ENCODE results near the gene MEA1.

- no peak for TF ChIP-seq ELK1 (IDR thresholded peaks at IDR 0.05; ENCODE audit: borderline replicate concordance, low read depth, low read length)
- TF ChIP-seq POLR2A (IDR thresholded peaks at IDR 0.05; ENCODE audit: low read depth, low read length): no peak
- TF ChIP-seq USF2 (IDR thresholded peaks at IDR 0.05; ENCODE audit: low read depth, low read length): no peak
- TF ChIP-seq CTCF (conservative IDR thresholded peaks at IDR 0.05; ENCODE audit: low read depth, low read length): no peak
- no peak for TF ChIP-seq MAZ (IDR thresholded peaks at IDR 0.05; ENCODE audit: borderline replicate concordance, low read depth, low read length)
- TF ChIP-seq RAD21 (IDR thresholded peaks at IDR 0.05; ENCODE audit: low read length): no peak
- TF ChIP-seq SMC3 (IDR thresholded peaks at IDR 0.05; ENCODE audit: low read depth, low read length): no peak
Observed at GRCh38 chr6:43019152-43019551, 5.4 kb upstream of the MEA1 start.

All from IMR-90 (cell line).